ENCODE measurements around the gene LOXL3. TPM values are rescaled to one million over a fixed set of nuclear protein-coding genes. Genes with fewer than 3 reads are reported as not detected.

LOXL3 gene
- total and polyA plus RNA-seq, 2 of the 8 experiments (the other 6 are each of a cell fraction or from before 2014, with no cell fraction given), result 22.4 to 27.2 TPM

DNA sequence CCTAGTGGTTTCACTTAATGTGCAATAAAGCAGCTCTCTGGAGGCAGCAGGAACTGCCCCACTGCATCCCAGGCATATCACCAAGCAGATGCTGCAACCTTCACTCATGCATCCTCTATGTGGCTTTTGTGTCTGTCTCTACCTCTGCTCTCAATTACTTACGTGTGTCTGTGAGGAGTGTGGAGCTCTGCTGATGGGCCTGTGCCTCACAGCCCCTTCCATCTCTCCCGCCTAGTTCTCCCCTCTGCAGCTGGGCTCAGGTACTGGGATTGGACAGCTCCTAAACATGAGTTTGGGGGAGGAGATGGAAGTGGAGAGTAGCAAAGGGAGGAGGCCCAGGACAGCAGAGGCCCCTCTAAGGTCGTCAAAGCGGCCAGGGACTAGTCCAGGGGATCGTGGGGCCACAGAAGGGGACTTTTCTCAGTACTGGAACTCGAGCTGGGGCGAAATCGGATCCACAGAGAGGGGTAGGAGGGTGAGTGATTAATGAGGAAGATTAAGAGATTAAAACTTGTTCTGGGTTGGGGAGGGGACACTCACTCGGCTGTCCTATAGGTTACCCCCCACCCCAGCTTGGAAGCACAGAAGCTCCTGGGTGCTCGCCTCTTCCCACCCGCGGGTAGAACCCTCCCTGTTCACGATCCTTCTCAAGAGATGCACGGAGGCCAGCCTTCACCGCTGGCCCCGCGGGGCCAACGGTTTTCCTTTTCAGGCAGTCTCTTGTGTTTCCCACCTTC lies 52.2 kb downstream of the LOXL3 start:
- H4K5ac ChIP-seq (ENCODE audit: insufficient read length, low read depth, low read length), result no peak overlapping the region
- H3K56ac ChIP-seq (replicated peaks; ENCODE audit: insufficient read length, low read depth, low read length), result no peak overlapping the region
- peaks cover 7 to 60% (median 38%) of the 10 kb centered on the region in 4 experiments for H3K4me1 ChIP-seq (replicated peaks in 1 of 4; ENCODE audit: control insufficient read depth in 3 of 4, insufficient read depth in 4 of 4, low read length in 3 of 4)
- no peaks in the 10 kb centered on the region for H3K79me1 ChIP-seq (ENCODE audit: low read depth, low read length)
- CTCF ChIA-PET (ENCODE audit: partially characterized antibody), result interaction anchor here (0.6 to 5.1 kb wide), 16 partner anchors 8 to 88 kb away, joined by 3 to 24 read pairs (median 6); partner anchors contain the start of genes AUP1, CCDC142, HTRA2 and TLX2
- no peak overlapping the region for H4K8ac ChIP-seq (ENCODE audit: extremely low read depth, insufficient read depth, low read length)
- H3K23me2 ChIP-seq (ENCODE audit: low read depth, low read length), result peaks cover 35% of the 10 kb centered on the region; the same call in 1 of the 2 replicates
- H2BK15ac ChIP-seq (ENCODE audit: low read length), result peak overlapping the region; percentile 92; the same call in 1 of the 2 replicates
- no peak overlapping the region for H3K23ac ChIP-seq (ENCODE audit: insufficient read length)
- peaks cover 0 to 9% (median 4%) of the 10 kb centered on the region in 4 experiments; a peak in 6 of 8 replicates for H3K36me3 ChIP-seq (ENCODE audit: control insufficient read depth in 2 of 4, insufficient read depth in 4 of 4, low read length in 3 of 4)
- H3K27me3 ChIP-seq (replicated peaks in 1 of 4; ENCODE audit: control insufficient read depth in 3 of 4, extremely low read depth in 1 of 4, insufficient read depth in 3 of 4, low read length in 3 of 4), result peaks cover 78 to 97% (median 96%) of the 10 kb centered on the region in 4 experiments
- peak overlapping the region; percentile 60; the same call in 1 of the 2 replicates for H2BK12ac ChIP-seq (ENCODE audit: low read depth, low read length)
- WGBS, 2 experiments (ENCODE audit: extremely low coverage in 1 of 2, insufficient coverage in 1 of 2, insufficient read length in 1 of 2, insufficient replicate concordance in 2 of 2, low coverage in 1 of 2, low lambda C conversion rate in 2 of 2, missing lambda C conversion rate in 1 of 2), result 14% methylated on average over 18 of the region's 18 CpGs; no CpG with 5 or more reads in 1 of the 2 experiments
- no peak overlapping the region for H2BK5ac ChIP-seq (ENCODE audit: low read depth, low read length)
- no peak for DNase-seq (ENCODE audit: low read depth in 1 of 2, low spot score in 2 of 2)
- no peak overlapping the region for H3K14ac ChIP-seq (ENCODE audit: insufficient read length)
- H3K18ac ChIP-seq (ENCODE audit: extremely low read depth, low read length), result no peak overlapping the region
- H3K4ac ChIP-seq (replicated peaks; ENCODE audit: insufficient read length, low read depth, low read length), result no peak overlapping the region
- peaks cover 0 to 15% of the 10 kb centered on the region in 2 experiments for H4K20me1 ChIP-seq (replicated peaks in 1 of 2; ENCODE audit: control insufficient read depth in 1 of 2, insufficient read depth in 2 of 2, low read length in 2 of 2)
- no peak overlapping the region for H3K27ac ChIP-seq (ENCODE audit: low read depth, low read length)
- H3K4me2 ChIP-seq (ENCODE audit: insufficient read depth in 1 of 2, low read depth in 2 of 2, low read length in 2 of 2), result peak overlapping the region; percentile 78 to 88
- no peaks in the 10 kb centered on the region for H3K79me2 ChIP-seq (ENCODE audit: control insufficient read depth in 1 of 2, insufficient read depth in 2 of 2, low read length in 2 of 2)
- H3K9me3 ChIP-seq (ENCODE audit: insufficient read depth in 2 of 2, low read depth in 1 of 2, low read length in 1 of 2), result no peaks in the 10 kb centered on the region
- FAIRE-seq, result no peak
- POLR2A ChIA-PET (ENCODE audit: partially characterized antibody), result interaction anchor here (0.9 to 9.4 kb wide), 8 partner anchors 8 to 61 kb away, joined by 3 to 73 read pairs (median 8); partner anchors contain the start of genes AUP1, CCDC142, DQX1 and HTRA2
- peak overlapping the region in 1 of 4 experiments; percentile 65; a peak in 3 of 8 replicates for H3K4me3 ChIP-seq (ENCODE audit: extremely low read depth in 1 of 4, insufficient read depth in 2 of 4, low read depth in 3 of 4, low read length in 4 of 4)
- H2BK20ac ChIP-seq (ENCODE audit: low read length), result 0 out of 2 replicates have a peak overlapping the region, but pooled peaks have one; percentile 32
- H2AK5ac ChIP-seq (ENCODE audit: low read depth, low read length), result peak overlapping the region; percentile 65; the same call in 1 of the 2 replicates
- no peak overlapping the region for H2AFZ ChIP-seq (ENCODE audit: low read length)
- H4K91ac ChIP-seq (replicated peaks; ENCODE audit: insufficient read length, low read length), result no peak overlapping the region
- no peak overlapping the region for H2BK120ac ChIP-seq (replicated peaks; ENCODE audit: low read depth, low read length)
- TF ChIP-seq, protein P1, sequence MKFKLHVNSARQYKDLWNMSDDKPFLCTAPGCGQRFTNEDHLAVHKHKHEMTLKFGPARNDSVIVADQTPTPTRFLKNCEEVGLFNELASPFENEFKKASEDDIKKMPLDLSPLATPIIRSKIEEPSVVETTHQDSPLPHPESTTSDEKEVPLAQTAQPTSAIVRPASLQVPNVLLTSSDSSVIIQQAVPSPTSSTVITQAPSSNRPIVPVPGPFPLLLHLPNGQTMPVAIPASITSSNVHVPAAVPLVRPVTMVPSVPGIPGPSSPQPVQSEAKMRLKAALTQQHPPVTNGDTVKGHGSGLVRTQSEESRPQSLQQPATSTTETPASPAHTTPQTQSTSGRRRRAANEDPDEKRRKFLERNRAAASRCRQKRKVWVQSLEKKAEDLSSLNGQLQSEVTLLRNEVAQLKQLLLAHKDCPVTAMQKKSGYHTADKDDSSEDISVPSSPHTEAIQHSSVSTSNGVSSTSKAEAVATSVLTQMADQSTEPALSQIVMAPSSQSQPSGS (IDR thresholded peaks at IDR 0.05; ENCODE audit: low read length), result no peak
- peak; percentile 40; the same call in 1 of the 2 replicates for TF ChIP-seq TBP (IDR thresholded peaks at IDR 0.05; ENCODE audit: low read depth, low read length)
- H3K9ac ChIP-seq (replicated peaks in 1 of 4; ENCODE audit: extremely low read depth in 1 of 4, low read depth in 3 of 4, low read length in 3 of 4), result no peak overlapping the region; a peak in 1 of 7 replicates
